ENCODE data around the gene HRK. TPM values are rescaled to one million over a fixed set of nuclear protein-coding genes. Genes with fewer than 3 reads are reported as not detected.

The HRK gene
- total RNA-seq, 1 donor, result 0.10 TPM

DNA sequence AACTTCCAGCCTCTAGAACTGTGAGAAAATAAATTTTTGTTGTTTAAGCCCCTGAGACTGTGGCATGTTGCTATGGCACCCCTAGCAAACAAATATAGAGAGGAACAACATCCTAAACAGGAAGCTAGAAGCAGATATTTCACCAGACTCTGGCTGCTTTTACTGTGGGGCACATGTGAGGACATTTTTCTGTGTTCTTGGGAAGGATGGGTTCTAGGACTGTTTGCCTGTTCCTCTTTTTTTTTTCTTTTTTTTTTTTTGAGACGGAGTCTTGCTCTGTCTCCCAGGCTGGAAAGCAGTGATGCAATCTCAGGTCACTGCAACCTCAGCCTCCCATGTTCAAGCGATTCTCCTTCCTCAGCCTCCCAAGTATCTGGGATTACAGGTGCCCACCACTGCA lies 4.2 kb upstream of the HRK start:
- no peak overlapping the region for H3K4me3 ChIP-seq (ENCODE audit: low read length)
- peaks cover 21% of the 10 kb centered on the region for H3K4me1 ChIP-seq (ENCODE audit: insufficient read depth, low read length)
- peaks cover 31% of the 10 kb centered on the region for H3K27me3 ChIP-seq (ENCODE audit: insufficient read depth, low read length)
- H3K9me3 ChIP-seq (ENCODE audit: low read depth, low read length), result no peaks in the 10 kb centered on the region

DNA sequence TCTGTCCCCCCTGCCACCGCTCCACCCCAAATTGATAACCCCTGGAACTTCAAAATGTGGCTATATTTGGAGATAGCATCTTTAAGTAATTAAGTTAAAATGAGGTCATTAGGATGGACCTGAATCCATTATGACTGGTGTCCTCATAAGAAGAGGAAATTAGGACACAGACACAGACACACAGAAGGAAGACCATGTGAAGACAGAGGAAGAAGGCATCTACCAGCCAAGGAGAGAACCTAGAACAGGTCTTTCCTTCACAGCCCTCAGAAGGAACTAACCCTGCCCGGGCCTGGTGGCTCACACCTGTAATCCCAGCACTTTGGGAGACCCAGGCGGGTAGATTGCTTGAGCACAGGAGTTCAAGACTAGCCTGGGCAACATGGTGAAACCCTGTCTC lies 3.6 kb upstream of the HRK start:
- Histone ChIP-seq H3K9me3 (ENCODE audit: low read depth, low read length) (no peaks in the 10 kb centered on the region), H3K4me3 (ENCODE audit: low read length) (no peak overlapping the region), H3K4me1 (ENCODE audit: insufficient read depth, low read length) (peaks cover 26% of the 10 kb centered on the region), H3K27me3 (ENCODE audit: insufficient read depth, low read length) (peaks cover 37% of the 10 kb centered on the region)

GRCh38 chr12:116882742-116883141 lies 1.5 kb upstream of the HRK start:
- H3K27me3 ChIP-seq (ENCODE audit: insufficient read depth, low read length), result peaks cover 58% of the 10 kb centered on the region

GRCh38 chr12:116881877-116882507 lies 751 bp upstream of the HRK start:
- Histone ChIP-seq H3K9me3 (ENCODE audit: low read depth, low read length) (no peaks in the 10 kb centered on the region), H3K4me3 (ENCODE audit: low read length) (no peak overlapping the region), H3K27me3 (ENCODE audit: insufficient read depth, low read length) (peaks cover 65% of the 10 kb centered on the region), H3K4me1 (ENCODE audit: insufficient read depth, low read length) (peaks cover 43% of the 10 kb centered on the region)

More at GRCh38 chr12:116882742-116883141, 1.5 kb upstream of the HRK start:
- Histone ChIP-seq H3K4me1 (ENCODE audit: insufficient read depth, low read length) (peaks cover 43% of the 10 kb centered on the region), H3K4me3 (ENCODE audit: low read length) (no peak overlapping the region), H3K9me3 (ENCODE audit: low read depth, low read length) (no peaks in the 10 kb centered on the region)

GRCh38 chr12:116880817-116881324 lies 370 bp downstream of the HRK start:
- no peak overlapping the region for H3K4me3 ChIP-seq (ENCODE audit: low read length)
- H3K27me3 ChIP-seq (ENCODE audit: insufficient read depth, low read length), result peaks cover 72% of the 10 kb centered on the region
- peaks cover 43% of the 10 kb centered on the region for H3K4me1 ChIP-seq (ENCODE audit: insufficient read depth, low read length)
- no peaks in the 10 kb centered on the region for H3K9me3 ChIP-seq (ENCODE audit: low read depth, low read length)

DNA sequence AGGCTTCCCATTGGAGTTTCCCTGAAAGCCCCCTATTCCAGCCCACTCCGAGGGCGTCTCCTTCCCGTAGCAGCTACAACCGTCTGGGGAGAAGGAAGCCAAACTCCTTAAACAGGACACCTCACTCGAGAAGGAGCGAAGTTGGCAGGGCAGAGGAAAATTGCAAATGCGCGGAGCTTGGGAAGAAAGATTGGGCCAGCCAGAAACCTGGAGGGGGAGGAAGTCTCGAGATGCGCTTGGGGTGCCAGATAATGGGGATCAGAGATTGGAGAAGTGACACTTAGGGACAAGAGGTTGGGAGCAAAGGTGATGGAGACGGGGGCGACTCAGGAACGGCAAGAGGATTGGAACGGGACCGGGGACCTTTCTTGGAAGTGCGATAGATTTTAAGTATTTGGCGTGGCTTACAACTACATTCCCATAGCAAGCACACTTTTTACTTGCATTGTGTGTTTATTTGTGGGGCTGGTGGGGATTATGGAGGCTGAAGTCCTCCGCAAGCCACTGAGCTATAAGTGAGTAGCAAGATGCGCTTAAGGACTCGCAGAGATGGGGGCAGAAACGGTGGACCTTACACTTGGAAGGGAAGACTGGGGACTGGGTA lies 926 bp downstream of the HRK start:
- peaks cover 75% of the 10 kb centered on the region for H3K27me3 ChIP-seq (ENCODE audit: insufficient read depth, low read length)
- no peak overlapping the region for H3K4me3 ChIP-seq (ENCODE audit: low read length)
- peaks cover 41% of the 10 kb centered on the region for H3K4me1 ChIP-seq (ENCODE audit: insufficient read depth, low read length)
- H3K9me3 ChIP-seq (ENCODE audit: low read depth, low read length), result no peaks in the 10 kb centered on the region

GRCh38 chr12:116879509-116880212 lies 1.6 kb downstream of the HRK start:
- Histone ChIP-seq H3K4me1 (ENCODE audit: insufficient read depth, low read length) (peaks cover 39% of the 10 kb centered on the region), H3K9me3 (ENCODE audit: low read depth, low read length) (no peaks in the 10 kb centered on the region), H3K4me3 (ENCODE audit: low read length) (peak overlapping the region; percentile 15), H3K27me3 (ENCODE audit: insufficient read depth, low read length) (peaks cover 80% of the 10 kb centered on the region)

DNA sequence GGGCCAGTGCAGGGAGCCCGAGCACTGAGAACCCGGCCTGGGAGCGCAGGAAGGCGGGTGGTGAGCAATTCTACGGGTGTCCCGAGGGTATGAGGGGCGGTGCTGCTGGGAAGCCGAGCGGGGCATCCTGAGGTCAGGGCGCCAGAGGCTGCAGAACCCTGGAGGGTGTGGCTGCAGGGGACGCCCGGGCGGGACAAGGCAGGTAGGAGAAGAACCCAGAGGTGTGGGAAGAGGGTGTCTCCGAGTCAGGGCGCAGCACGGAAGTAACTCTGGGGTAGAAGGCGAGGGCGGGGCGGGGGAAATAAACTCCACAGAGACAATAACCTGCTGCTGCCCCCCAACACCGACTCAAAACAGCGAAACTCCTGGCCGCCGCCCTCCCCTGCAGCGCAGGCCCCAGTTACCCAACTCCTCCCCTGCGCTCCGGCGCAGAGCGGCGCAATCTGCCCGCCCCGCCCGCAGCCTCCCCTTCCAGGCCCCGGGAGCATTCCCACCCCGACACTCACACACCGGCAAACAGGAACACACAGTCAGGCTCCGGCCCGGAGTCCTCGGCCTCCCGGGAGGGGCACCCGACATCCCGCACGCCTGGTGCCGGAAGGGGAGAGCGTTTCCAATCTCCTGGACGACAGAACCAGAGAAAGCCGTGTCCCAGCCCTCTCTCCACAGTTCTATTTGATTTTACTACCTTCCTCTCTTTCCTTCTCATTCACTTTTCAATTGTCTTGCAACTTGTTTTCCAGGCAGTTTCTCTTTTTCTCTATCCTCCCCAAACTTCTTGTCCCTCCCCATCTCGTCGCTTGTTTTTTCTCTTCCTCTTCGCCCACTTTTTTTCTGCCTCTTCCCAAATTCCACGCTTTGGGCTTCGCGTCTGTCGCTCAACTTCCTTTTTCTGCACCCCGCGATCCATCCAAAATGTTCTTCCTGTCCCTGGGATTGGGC lies 2.4 kb downstream of the HRK start:
- H3K4me3 ChIP-seq (ENCODE audit: low read length), result peak overlapping the region; percentile 15
- H3K9me3 ChIP-seq (ENCODE audit: low read depth, low read length), result no peaks in the 10 kb centered on the region
- peaks cover 81% of the 10 kb centered on the region for H3K27me3 ChIP-seq (ENCODE audit: insufficient read depth, low read length)
- H3K4me1 ChIP-seq (ENCODE audit: insufficient read depth, low read length), result peaks cover 39% of the 10 kb centered on the region

DNA sequence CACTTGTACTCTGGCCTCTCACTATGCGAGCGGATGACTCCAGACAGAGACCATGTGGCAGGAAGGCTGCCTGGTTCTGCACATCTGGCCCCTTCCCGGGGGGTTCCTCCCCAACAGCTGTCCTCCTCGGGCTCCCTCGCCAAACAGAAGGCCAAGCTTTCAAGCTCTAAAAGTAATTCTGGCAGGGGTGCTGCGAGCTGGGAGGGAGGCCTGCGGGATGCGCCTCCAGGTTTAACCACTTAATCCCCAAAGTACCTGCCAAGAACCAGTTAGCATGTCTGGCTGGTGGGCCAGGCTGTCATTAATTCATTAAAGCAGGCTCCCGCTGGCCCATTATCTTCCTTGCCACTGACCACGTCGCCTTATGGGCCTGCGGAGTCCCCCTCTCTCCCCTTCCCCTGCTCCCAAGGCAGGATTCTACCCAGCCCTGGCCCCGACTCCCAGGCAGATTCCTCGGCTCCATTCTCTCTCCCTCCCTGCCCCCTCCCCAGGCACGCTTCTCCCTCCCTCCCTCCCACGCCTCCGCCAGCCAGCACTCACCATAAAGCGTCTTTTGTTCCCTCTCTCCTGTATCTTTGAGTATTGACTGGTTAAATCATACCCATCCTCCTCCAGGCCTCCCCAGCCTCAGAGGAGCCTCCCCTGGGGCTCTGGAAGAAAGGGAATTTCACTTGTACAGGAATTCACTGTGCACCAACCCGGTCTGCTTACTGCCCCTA lies 4.9 kb downstream of the HRK start:
- Histone ChIP-seq H3K9me3 (ENCODE audit: low read depth, low read length) (no peaks in the 10 kb centered on the region), H3K27me3 (ENCODE audit: insufficient read depth, low read length) (peaks cover 59% of the 10 kb centered on the region), H3K4me1 (ENCODE audit: insufficient read depth, low read length) (peaks cover 26% of the 10 kb centered on the region)

GRCh38 chr12:116874324-116874995 lies 6.8 kb downstream of the HRK start:
- Histone ChIP-seq H3K9me3 (ENCODE audit: low read depth, low read length) (no peaks in the 10 kb centered on the region), H3K4me3 (ENCODE audit: low read length) (no peak overlapping the region), H3K4me1 (ENCODE audit: insufficient read depth, low read length) (peaks cover 12% of the 10 kb centered on the region), H3K27me3 (ENCODE audit: insufficient read depth, low read length) (peaks cover 45% of the 10 kb centered on the region)

More for the DNA sequence above, 4.9 kb downstream of the HRK start:
- no peak overlapping the region for H3K4me3 ChIP-seq (ENCODE audit: low read length)

DNA sequence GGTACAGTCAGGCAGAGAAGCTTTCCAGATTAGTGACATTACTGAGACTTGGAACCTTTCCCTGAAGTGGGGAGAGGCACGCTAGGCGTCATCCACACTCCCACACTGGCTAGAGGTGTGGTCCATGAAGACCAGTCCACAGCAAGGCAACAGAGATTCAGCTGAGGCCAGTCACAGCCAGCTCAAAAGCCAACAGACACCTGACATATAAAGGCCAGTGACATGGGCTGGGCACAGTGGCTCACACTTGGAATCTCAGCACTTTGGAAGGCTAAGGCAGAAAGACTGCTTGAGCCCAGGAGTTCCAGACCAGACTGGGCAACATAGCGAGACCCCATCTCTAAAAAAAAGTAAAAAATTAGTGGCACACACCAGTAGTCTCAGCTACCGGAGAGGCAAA lies 10.9 kb downstream of the HRK start:
- Histone ChIP-seq H3K4me3 (ENCODE audit: low read length) (no peak overlapping the region), H3K27me3 (ENCODE audit: insufficient read depth, low read length) (peaks cover 9% of the 10 kb centered on the region), H3K4me1 (ENCODE audit: insufficient read depth, low read length) (no peaks in the 10 kb centered on the region), H3K9me3 (ENCODE audit: low read depth, low read length) (no peaks in the 10 kb centered on the region)

DNA sequence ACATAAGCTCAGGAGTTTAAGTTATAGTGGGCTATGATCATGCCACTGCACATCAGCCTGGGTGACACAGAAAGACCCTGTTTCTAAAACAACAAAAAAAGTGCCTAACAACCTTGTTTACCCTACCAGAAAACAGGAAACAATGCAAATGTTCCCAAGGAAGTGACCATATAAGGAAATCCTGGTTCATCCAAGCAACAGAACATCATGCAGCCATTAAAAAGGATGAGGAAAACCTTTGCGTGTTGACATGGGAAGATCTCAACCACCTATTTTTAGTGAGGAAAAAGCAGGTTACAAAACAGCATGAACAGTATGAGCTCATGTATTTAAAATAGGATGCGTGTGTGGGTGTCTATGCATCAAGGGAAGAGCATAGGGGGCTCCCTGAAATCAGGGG lies 13.7 kb downstream of the HRK start:
- Histone ChIP-seq H3K27me3 (ENCODE audit: insufficient read depth, low read length) (no peaks in the 10 kb centered on the region), H3K4me3 (ENCODE audit: low read length) (no peak overlapping the region), H3K9me3 (ENCODE audit: low read depth, low read length) (no peaks in the 10 kb centered on the region), H3K4me1 (ENCODE audit: insufficient read depth, low read length) (no peaks in the 10 kb centered on the region)

DNA sequence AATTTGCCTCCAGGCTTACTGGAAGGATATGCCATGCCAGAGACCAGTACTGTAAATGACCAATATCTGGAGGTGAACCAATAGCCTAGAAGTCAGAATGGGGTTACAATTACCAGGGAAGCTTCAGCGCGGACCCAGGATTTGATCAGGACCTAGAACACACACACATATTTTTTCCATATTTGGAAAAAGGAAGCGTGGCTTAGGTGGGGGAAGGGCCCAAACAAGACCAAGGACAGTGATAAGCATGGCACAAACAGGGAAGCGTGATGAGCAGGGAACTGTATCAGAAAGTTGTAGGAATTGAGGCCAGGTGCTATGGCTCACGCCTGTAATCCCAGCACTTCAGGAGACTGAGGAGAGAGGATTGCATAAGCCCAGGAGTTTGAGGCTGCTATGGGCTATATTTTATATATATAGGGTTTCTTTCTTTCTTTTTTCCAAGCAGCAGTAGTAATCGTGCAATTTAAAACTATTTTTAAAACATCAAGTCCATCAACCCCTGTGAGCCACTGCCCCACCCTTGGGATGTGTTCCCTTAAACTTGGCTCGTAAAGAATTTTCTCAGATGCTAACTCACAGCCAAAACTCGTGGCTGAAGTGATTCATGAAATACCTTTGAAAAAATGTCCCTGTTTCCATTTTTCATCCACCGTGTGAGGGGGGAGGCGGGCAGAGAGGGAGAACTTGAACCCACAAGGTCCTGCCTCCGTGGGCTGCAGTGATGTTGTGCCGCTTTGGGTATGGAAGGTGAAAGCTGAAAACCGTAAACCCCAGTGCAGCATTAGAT lies 16.7 kb downstream of the HRK start:
- no peaks in the 10 kb centered on the region for H3K27me3 ChIP-seq (ENCODE audit: insufficient read depth, low read length)
- H3K4me1 ChIP-seq (ENCODE audit: insufficient read depth, low read length), result no peaks in the 10 kb centered on the region
- no peak overlapping the region for H3K4me3 ChIP-seq (ENCODE audit: low read length)
- H3K9me3 ChIP-seq (ENCODE audit: low read depth, low read length), result no peaks in the 10 kb centered on the region

Data from mononuclear cell (primary cell).